ENCODE data around the gene B3GNT7.

- TF ChIP-seq CEBPB (IDR thresholded peaks at IDR 0.05; ENCODE audit: low read depth) (no peak), RAD21 (IDR thresholded peaks at IDR 0.05; ENCODE audit: low read depth) (no peak), SP1 (IDR thresholded peaks at IDR 0.05; ENCODE audit: low read depth) (no peak), YY1 (IDR thresholded peaks at IDR 0.05; ENCODE audit: extremely low read depth, insufficient replicate concordance, low read depth, low read length) (no peak), CTCF (IDR thresholded peaks at IDR 0.05 in 2 of 3, conservative IDR thresholded peaks at IDR 0.05 in 1 of 3; ENCODE audit: borderline replicate concordance in 1 of 3, insufficient read depth in 1 of 3, low read depth in 2 of 3, low read length in 2 of 3) (no peak), POLR2A (IDR thresholded peaks at IDR 0.05; ENCODE audit: borderline replicate concordance, extremely low read depth, insufficient read depth, insufficient read length) (no peak), ZFX (IDR thresholded peaks at IDR 0.05) (no peak)
Observed at GRCh38 chr2:231418820-231419640, 23.5 kb downstream of the B3GNT7 start.
